ENCODE measurements around the gene C6orf58.

DNA sequence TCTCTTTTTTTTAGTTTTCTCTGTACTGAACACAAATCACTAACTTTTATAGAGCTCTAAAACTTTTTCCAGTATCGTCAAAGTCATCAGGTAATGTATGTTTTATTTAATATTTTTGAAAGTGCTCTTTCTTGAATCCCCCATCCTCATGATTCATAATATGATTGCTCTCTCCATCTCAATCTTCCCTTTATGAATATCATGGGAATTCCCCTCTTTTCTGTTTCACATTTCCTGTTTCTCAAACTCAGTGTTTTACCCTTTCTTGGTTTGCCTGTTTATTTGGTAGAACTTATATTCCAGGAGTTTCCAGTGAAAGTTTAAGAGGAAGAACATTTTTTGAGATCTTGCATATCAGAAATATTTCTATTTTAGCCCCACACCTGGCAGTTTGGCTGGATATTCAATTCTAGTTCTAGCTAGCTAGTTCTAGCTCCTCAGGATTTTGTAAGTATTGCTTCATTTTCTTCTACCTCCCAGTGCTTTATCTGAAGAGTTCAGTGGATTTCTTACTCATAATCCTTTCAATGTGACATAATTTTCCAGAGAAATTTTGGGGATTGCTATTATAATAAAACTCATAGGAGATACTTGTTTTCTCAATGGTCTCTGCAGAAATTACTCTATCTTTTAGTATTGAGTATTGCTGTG, 6.1 kb upstream of the C6orf58 start:
- TF ChIP-seq CTCF (IDR thresholded peaks at IDR 0.05), result no peak
- TF ChIP-seq POLR2A (IDR thresholded peaks at IDR 0.05), result no peak

Measured in ovary (tissue), 3 donors.